Thyroid gland (tissue), 4 donors: ENCODE results near the gene ST3GAL2.

ENCODE experiments used
- POLR2A ChIP-seq, 2 donors: fragments of 450-650 bp; IDR thresholded peaks; one replicate each; pipeline ENCODE4 v1.6.1; 2017; ENCODE audit warnings: antibody characterized with exemption in 2 of 2, mild to moderate bottlenecking in 2 of 2, moderate library complexity in 1 of 2
- TF ChIP-seq, protein P1 (sequence below), 6 experiments: fragments of 200-600 bp in 3 of 6; fragments of 450-650 bp in 3 of 6; sonication (generic) in 3 of 6; IDR thresholded peaks; one replicate each; pipeline ENCODE4 v1.5.1; 2016 to 2019; ENCODE audit warnings: antibody characterized with exemption in 6 of 6, mild to moderate bottlenecking in 2 of 6, inconsistent platforms in 1 of 6, moderate library complexity in 1 of 6

DNA sequence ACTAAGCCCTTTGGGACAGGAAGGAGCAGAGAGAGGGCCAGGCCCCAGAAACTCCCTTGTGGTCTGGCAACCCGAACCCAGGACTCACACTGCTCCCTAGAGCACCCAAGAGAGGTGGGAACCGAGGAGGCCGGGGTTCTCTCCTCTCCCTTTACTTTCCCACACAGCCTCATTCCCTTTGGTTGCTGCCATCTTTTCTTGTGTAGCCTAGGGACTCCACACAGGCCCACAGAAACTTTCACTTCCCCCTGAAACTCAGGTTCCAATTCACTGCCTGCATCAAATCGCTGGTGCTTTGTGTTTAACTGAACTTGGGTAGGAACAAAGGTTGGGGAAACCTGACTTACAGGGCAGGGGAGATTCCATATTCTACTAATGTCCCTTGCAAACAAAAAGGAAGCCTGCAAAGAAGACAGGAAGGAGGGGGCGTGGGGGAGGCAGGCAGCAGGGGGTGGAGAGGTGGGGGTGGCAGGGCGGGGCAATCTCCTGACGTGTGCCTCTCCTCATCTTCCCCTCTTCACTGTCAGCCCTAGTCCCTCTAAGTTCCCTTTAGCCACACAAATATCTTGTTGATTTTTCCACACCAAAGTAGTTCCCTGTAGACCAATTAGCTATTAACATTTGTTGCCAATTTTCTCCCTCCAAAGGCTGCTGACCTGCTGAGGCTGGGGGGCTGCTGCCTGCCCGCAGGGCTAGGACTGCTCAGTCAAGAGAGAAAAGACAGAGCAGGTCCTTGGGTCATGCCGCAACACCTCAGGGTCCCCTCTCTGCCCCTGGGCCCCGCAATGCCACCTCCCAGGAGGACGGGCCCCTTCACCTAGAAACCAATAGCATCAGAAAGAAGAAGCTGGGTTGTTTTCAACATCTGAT is 8.0 kb downstream of the ST3GAL2 start:
- TF ChIP-seq, protein P1, sequence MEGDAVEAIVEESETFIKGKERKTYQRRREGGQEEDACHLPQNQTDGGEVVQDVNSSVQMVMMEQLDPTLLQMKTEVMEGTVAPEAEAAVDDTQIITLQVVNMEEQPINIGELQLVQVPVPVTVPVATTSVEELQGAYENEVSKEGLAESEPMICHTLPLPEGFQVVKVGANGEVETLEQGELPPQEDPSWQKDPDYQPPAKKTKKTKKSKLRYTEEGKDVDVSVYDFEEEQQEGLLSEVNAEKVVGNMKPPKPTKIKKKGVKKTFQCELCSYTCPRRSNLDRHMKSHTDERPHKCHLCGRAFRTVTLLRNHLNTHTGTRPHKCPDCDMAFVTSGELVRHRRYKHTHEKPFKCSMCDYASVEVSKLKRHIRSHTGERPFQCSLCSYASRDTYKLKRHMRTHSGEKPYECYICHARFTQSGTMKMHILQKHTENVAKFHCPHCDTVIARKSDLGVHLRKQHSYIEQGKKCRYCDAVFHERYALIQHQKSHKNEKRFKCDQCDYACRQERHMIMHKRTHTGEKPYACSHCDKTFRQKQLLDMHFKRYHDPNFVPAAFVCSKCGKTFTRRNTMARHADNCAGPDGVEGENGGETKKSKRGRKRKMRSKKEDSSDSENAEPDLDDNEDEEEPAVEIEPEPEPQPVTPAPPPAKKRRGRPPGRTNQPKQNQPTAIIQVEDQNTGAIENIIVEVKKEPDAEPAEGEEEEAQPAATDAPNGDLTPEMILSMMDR (IDR thresholded peaks at IDR 0.05), result no peak
- TF ChIP-seq POLR2A (IDR thresholded peaks at IDR 0.05), result no peak
